Measurements from ENCODE around the gene FOXD2.

DNA sequence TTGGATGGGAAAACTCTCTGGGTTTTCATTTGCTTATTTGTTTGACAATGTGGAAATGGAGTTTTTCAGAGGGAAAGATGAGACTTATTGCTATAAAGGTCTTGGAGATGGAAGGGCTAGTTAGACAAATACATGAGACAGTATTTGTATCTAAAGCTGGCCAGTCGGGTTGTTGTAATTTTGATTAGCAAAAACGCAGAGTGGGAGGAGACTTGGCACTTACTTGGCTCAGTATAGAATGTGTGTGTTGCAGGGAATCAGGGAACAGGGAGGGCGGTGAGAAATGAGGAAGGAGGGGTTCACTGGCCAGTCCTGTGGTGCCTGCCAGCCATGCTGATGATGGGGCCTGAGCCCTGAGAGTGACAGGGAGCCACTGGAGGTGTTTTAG, 27.8 kb upstream of the FOXD2 start:
- TF ChIP-seq, protein P1, sequence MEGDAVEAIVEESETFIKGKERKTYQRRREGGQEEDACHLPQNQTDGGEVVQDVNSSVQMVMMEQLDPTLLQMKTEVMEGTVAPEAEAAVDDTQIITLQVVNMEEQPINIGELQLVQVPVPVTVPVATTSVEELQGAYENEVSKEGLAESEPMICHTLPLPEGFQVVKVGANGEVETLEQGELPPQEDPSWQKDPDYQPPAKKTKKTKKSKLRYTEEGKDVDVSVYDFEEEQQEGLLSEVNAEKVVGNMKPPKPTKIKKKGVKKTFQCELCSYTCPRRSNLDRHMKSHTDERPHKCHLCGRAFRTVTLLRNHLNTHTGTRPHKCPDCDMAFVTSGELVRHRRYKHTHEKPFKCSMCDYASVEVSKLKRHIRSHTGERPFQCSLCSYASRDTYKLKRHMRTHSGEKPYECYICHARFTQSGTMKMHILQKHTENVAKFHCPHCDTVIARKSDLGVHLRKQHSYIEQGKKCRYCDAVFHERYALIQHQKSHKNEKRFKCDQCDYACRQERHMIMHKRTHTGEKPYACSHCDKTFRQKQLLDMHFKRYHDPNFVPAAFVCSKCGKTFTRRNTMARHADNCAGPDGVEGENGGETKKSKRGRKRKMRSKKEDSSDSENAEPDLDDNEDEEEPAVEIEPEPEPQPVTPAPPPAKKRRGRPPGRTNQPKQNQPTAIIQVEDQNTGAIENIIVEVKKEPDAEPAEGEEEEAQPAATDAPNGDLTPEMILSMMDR (IDR thresholded peaks at IDR 0.05) = no peak
- no peak for TF ChIP-seq POLR2A (IDR thresholded peaks at IDR 0.05)
